Osteocyte (in vitro differentiated cells): ENCODE results near the gene DIAPH3. TPM values are rescaled to one million over a fixed set of nuclear protein-coding genes. Genes with fewer than 3 reads are reported as not detected.

Experiments used
- DNase-seq: peaks from one replicate; pipeline ENCODE4 v3.0.0; 2021; ENCODE audit warnings: mixed read lengths; ENCODE audit not compliant: unreplicated experiment; ENCODE audit errors: extremely low spot score
- H3K27ac Mint-ChIP-seq: one replicate; pipeline ENCODE4 v1.8.0; 2021; ENCODE audit warnings: mild to moderate bottlenecking, mixed read lengths; ENCODE audit not compliant: unreplicated experiment
- H3K27me3 Mint-ChIP-seq: one replicate; pipeline ENCODE4 v1.8.0; 2021; ENCODE audit warnings: mixed read lengths; ENCODE audit not compliant: unreplicated experiment
- H3K36me3 Mint-ChIP-seq: one replicate; pipeline ENCODE4 v1.8.0; 2021; ENCODE audit warnings: mixed read lengths; ENCODE audit not compliant: unreplicated experiment
- H3K4me1 Mint-ChIP-seq: one replicate; pipeline ENCODE4 v1.8.0; 2021; ENCODE audit warnings: mixed read lengths; ENCODE audit not compliant: unreplicated experiment
- H3K4me3 Mint-ChIP-seq: one replicate; pipeline ENCODE4 v1.8.0; 2021; ENCODE audit warnings: mild to moderate bottlenecking, moderate library complexity, mixed read lengths; ENCODE audit not compliant: unreplicated experiment
- H3K9me3 Mint-ChIP-seq: one replicate; pipeline ENCODE4 v1.8.0; 2021; ENCODE audit warnings: mixed read lengths; ENCODE audit not compliant: unreplicated experiment
- total RNA-seq: library from RNA; stranded (reverse); gene quantifications from 2 replicates; pipeline ENCODE4 v1.2.1, GENCODE V29; 2021
- TF ChIP-seq, protein P1 (sequence below): fragments of 200-600 bp; sonication (generic); IDR thresholded peaks from 2 replicates; pipeline ENCODE4 v1.5.0; 2021; ENCODE audit warnings: antibody characterized with exemption, mild to moderate bottlenecking, moderate library complexity

The DIAPH3 gene
- total RNA-seq, 1 donor from 2014 or later, result 12.2 TPM

DNA sequence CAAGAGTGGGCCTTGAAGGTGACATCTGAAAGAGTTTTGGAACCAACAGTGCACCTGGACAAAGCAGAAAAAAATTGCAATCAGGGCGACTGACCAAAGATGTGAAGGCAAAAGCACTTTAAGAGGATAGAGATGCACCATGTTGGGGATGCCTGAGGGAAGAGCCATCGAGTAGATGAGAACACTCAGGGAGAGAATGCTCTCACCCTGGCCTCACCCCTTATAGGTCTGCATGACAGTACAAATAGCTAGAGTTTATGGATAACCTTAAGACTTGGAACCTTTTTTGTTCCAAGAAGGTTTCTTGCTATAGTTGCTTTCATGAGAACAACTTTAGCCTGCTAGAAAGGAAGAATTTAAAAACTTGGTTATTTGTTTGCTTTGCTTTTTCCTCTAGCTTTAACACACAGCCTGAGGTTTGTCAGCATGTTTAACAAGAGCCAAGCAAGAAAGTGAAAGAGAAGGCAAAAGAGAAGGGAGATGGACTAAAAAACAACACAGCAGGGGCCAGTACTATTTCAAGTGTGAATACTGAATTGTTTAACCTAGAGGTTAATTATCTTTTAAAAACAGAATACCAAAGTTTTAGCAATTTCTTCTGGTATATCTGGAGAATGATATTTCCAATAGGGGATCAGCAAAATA lies 418.9 kb downstream of the DIAPH3 start:
- peak overlapping the region; percentile 66 for H3K27ac Mint-ChIP-seq
- no peaks in the 10 kb centered on the region for H3K27me3 Mint-ChIP-seq
- TF ChIP-seq, protein P1, sequence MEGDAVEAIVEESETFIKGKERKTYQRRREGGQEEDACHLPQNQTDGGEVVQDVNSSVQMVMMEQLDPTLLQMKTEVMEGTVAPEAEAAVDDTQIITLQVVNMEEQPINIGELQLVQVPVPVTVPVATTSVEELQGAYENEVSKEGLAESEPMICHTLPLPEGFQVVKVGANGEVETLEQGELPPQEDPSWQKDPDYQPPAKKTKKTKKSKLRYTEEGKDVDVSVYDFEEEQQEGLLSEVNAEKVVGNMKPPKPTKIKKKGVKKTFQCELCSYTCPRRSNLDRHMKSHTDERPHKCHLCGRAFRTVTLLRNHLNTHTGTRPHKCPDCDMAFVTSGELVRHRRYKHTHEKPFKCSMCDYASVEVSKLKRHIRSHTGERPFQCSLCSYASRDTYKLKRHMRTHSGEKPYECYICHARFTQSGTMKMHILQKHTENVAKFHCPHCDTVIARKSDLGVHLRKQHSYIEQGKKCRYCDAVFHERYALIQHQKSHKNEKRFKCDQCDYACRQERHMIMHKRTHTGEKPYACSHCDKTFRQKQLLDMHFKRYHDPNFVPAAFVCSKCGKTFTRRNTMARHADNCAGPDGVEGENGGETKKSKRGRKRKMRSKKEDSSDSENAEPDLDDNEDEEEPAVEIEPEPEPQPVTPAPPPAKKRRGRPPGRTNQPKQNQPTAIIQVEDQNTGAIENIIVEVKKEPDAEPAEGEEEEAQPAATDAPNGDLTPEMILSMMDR, result no peak
- no peak for DNase-seq
- H3K9me3 Mint-ChIP-seq, result no peaks in the 10 kb centered on the region
- peaks cover 22% of the 10 kb centered on the region for H3K4me1 Mint-ChIP-seq
- no peaks in the 10 kb centered on the region for H3K36me3 Mint-ChIP-seq
- H3K4me3 Mint-ChIP-seq, result peak overlapping the region; percentile 1

DNA sequence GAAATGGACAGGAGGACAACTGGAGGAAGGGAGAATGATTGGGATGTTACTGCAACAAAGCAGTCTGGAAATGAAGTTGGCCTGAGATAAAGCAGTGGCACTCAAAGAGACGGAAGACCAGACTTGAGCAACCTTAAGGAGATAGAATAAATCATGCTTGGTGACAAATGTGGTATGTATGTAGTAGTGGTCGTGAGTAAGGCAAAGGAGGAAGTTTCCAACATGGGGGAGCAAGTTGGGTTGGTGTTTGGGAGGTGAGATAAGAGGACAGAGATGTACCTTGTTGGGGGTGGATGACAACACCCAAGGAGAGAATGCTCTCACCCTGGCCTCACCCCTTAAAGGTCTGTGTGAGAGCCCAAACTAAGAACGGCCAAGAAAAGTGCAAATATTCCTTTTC lies 420.5 kb downstream of the DIAPH3 start:
- DNase-seq, result no peak
- H3K4me3 Mint-ChIP-seq, result no peak overlapping the region
- TF ChIP-seq, protein P1, result no peak
- no peaks in the 10 kb centered on the region for H3K27me3 Mint-ChIP-seq
- no peaks in the 10 kb centered on the region for H3K9me3 Mint-ChIP-seq
- H3K36me3 Mint-ChIP-seq, result no peaks in the 10 kb centered on the region
- H3K27ac Mint-ChIP-seq, result no peak overlapping the region
- H3K4me1 Mint-ChIP-seq, result peaks cover 22% of the 10 kb centered on the region

DNA sequence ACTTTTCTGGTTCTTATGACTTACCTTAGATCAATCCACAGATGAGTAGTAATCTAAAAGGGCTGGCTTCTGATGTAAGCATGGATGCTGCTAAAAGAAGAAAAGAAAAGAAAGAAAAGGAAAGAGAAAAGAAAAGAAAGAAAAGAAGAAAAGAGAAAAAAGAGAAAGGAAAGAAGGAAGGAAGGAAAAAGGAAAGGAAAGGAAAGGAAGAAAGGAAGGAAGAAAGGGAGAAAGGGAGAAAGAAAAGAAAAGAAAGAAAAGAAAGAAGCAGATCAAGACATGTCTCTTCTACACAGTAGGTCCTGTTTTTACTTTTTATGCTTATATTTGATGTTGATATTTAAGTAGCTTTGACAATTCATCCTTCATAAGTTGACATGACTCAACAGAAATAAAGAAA lies 421.3 kb downstream of the DIAPH3 start:
- Mint-ChIP-seq H3K9me3 (no peaks in the 10 kb centered on the region), H3K36me3 (no peaks in the 10 kb centered on the region), H3K27me3 (no peaks in the 10 kb centered on the region), H3K27ac (no peak overlapping the region), H3K4me3 (no peak overlapping the region), H3K4me1 (peaks cover 22% of the 10 kb centered on the region)
- DNase-seq, result no peak
- TF ChIP-seq, protein P1, result no peak

DNA sequence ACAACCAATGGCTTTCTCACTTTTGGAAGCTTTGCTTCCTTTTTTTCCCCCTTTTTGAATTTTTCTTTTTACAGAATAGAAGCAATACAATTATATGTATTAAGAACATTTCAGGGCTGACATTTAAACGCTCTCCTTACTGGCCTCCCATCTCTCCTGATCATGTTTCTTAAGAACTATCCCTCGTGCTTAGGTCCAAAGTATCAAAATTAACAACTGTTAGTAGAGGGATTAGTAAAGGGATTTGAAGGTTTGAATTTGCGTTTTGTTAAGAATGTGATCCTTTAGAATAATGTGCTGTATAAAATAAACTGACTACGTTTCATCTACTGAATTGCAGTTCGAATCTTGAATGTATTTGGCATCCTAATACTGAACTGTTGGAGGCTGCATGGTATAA lies 424.8 kb downstream of the DIAPH3 start:
- H3K27ac Mint-ChIP-seq, result no peak overlapping the region
- no peak for DNase-seq
- no peaks in the 10 kb centered on the region for H3K4me1 Mint-ChIP-seq
- H3K4me3 Mint-ChIP-seq, result no peak overlapping the region
- H3K27me3 Mint-ChIP-seq, result no peaks in the 10 kb centered on the region
- H3K36me3 Mint-ChIP-seq, result no peaks in the 10 kb centered on the region
- TF ChIP-seq, protein P1, result no peak
- no peaks in the 10 kb centered on the region for H3K9me3 Mint-ChIP-seq

DNA sequence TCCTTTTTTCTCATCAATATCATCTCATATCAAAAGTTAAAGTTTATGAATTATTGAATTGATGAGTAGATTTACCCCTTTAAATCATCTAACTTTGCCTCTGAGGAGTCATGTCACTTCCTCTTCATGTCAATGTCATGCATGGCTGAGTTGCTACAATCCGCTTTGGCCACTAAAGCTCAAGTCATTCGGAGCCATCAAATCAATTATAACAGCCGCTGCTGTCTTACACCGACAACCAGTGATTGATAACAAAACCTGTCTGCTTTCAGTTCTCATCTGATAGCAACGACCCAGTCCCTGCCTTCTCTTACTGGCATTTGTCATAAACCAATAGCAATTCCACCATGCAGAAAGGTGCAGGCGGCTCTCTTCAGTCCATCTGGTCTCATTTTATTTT lies 429.3 kb downstream of the DIAPH3 start:
- DNase-seq, result no peak
- Mint-ChIP-seq H3K9me3 (no peaks in the 10 kb centered on the region), H3K27ac (no peak overlapping the region), H3K27me3 (no peaks in the 10 kb centered on the region), H3K4me3 (no peak overlapping the region), H3K36me3 (no peaks in the 10 kb centered on the region), H3K4me1 (peaks cover 5% of the 10 kb centered on the region)
- TF ChIP-seq, protein P1, result no peak
